ENCODE data around the gene LTF.

DNA sequence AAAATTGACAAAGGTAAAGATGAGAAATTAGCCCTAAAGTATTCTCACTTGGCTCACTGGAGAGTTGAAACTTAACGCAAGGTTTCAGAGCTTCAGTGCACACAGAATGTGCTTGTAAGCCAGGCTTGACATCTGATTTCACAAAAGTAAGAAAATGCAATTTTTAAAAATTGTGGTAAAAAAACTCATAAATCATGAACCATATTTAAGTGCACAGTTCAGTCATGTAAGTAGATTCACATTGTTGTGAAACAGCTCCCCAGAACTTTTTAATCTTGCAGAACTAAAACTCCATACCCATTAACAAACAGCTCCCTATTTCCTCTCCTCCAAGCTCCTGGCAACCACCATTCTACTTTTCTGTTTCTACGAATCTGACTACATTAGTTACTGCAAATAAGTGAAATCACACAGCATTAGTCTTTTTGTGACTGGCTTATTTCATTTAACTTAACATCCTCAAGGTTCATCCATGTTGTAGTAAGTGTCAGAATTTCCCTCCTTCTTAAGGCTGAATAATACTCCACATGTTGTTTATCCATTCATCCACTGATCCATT lies 47.6 kb upstream of the LTF start:
- TF ChIP-seq CTCF (IDR thresholded peaks at IDR 0.05; ENCODE audit: insufficient read depth, low read depth, low read length) (no peak), EZH2 (IDR thresholded peaks at IDR 0.05; ENCODE audit: insufficient read depth, low read length) (no peak)

Measured in astrocyte (in vitro differentiated cells and primary cell).